Activated T-helper 17 cell treated with anti-CD3 and anti-CD28 coated beads, Interleukin-2, amount 50 U/mL, for 72 hours (primary cell): ENCODE results near the gene NRG3. TPM values are rescaled to one million over a fixed set of nuclear protein-coding genes. Genes with fewer than 3 reads are reported as not detected.

ENCODE experiments used
- ATAC-seq: fragments of 150-1000 bp; cut with Tn5 transposase; replicated peaks from 2 replicates; pipeline ENCODE4 v1.10.0; 2021; ENCODE audit warnings: mild to moderate bottlenecking, moderate library complexity
- H3K27ac Mint-ChIP-seq: one replicate; pipeline ENCODE4 v1.8.0; 2022; ENCODE audit warnings: mixed read lengths
- H3K27me3 Mint-ChIP-seq: one replicate; pipeline ENCODE4 v1.8.0; 2022; ENCODE audit warnings: mixed read lengths
- H3K36me3 Mint-ChIP-seq: one replicate; pipeline ENCODE4 v1.8.0; 2022; ENCODE audit warnings: low read depth, mild to moderate bottlenecking, mixed read lengths
- H3K4me1 Mint-ChIP-seq: one replicate; pipeline ENCODE4 v1.8.0; 2022; ENCODE audit warnings: mixed read lengths
- H3K4me3 Mint-ChIP-seq: one replicate; pipeline ENCODE4 v1.8.0; 2022; ENCODE audit warnings: mild to moderate bottlenecking, mixed read lengths
- H3K9me3 Mint-ChIP-seq: one replicate; pipeline ENCODE4 v1.8.0; 2022; ENCODE audit warnings: mixed read lengths
- total RNA-seq, 2 donors: library from RNA; stranded (reverse); gene quantifications; one replicate each; pipeline ENCODE4 v1.2.3, GENCODE V29; 2022

Gene NRG3
- total RNA-seq, 2 donors from 2014 or later = not detected

GRCh38 chr10:82211346-82211745 is 336.4 kb downstream of the NRG3 start:
- no peak overlapping the region for H3K27ac Mint-ChIP-seq
- H3K27me3 Mint-ChIP-seq = no peaks in the 10 kb centered on the region
- H3K4me3 Mint-ChIP-seq = no peak overlapping the region
- peaks cover 4% of the 10 kb centered on the region for H3K9me3 Mint-ChIP-seq
- no peak for ATAC-seq
- H3K36me3 Mint-ChIP-seq = no peaks in the 10 kb centered on the region
- no peaks in the 10 kb centered on the region for H3K4me1 Mint-ChIP-seq

GRCh38 chr10:82212753-82213152 is 337.8 kb downstream of the NRG3 start:
- Mint-ChIP-seq H3K27ac (no peak overlapping the region), H3K4me3 (no peak overlapping the region), H3K9me3 (peaks cover 4% of the 10 kb centered on the region), H3K36me3 (no peaks in the 10 kb centered on the region), H3K27me3 (no peaks in the 10 kb centered on the region), H3K4me1 (no peaks in the 10 kb centered on the region)
- no peak for ATAC-seq

- H3K36me3 Mint-ChIP-seq = no peaks in the 10 kb centered on the region
- no peak for ATAC-seq
- H3K4me1 Mint-ChIP-seq = no peaks in the 10 kb centered on the region
- H3K27me3 Mint-ChIP-seq = no peaks in the 10 kb centered on the region
- H3K9me3 Mint-ChIP-seq = peaks cover 4% of the 10 kb centered on the region
- no peak overlapping the region for H3K4me3 Mint-ChIP-seq
- no peak overlapping the region for H3K27ac Mint-ChIP-seq
These were observed 338.8 kb downstream of the NRG3 start for GRCh38 chr10:82213784-82214183.

- Mint-ChIP-seq H3K36me3 (no peaks in the 10 kb centered on the region), H3K27me3 (no peaks in the 10 kb centered on the region), H3K4me1 (no peaks in the 10 kb centered on the region), H3K27ac (no peak overlapping the region), H3K9me3 (no peaks in the 10 kb centered on the region), H3K4me3 (no peak overlapping the region)
- ATAC-seq = no peak
These were observed 346.1 kb downstream of the NRG3 start for GRCh38 chr10:82221056-82221455.

- no peaks in the 10 kb centered on the region for H3K27me3 Mint-ChIP-seq
- no peaks in the 10 kb centered on the region for H3K9me3 Mint-ChIP-seq
- no peak for ATAC-seq
- no peaks in the 10 kb centered on the region for H3K4me1 Mint-ChIP-seq
- H3K36me3 Mint-ChIP-seq = no peaks in the 10 kb centered on the region
- H3K27ac Mint-ChIP-seq = no peak overlapping the region
- H3K4me3 Mint-ChIP-seq = no peak overlapping the region
These were observed 346.7 kb downstream of the NRG3 start for GRCh38 chr10:82221601-82222149.

GRCh38 chr10:82228701-82229100 is 353.7 kb downstream of the NRG3 start:
- ATAC-seq = no peak
- H3K27me3 Mint-ChIP-seq = no peaks in the 10 kb centered on the region
- no peaks in the 10 kb centered on the region for H3K36me3 Mint-ChIP-seq
- no peak overlapping the region for H3K4me3 Mint-ChIP-seq
- H3K27ac Mint-ChIP-seq = no peak overlapping the region
- no peaks in the 10 kb centered on the region for H3K4me1 Mint-ChIP-seq
- H3K9me3 Mint-ChIP-seq = peaks cover 15% of the 10 kb centered on the region

- Mint-ChIP-seq H3K4me1 (no peaks in the 10 kb centered on the region), H3K4me3 (no peak overlapping the region), H3K9me3 (peaks cover 11% of the 10 kb centered on the region), H3K27me3 (no peaks in the 10 kb centered on the region), H3K36me3 (no peaks in the 10 kb centered on the region), H3K27ac (no peak overlapping the region)
- ATAC-seq = no peak
These were observed 359.2 kb downstream of the NRG3 start for GRCh38 chr10:82234173-82234572.

GRCh38 chr10:82236084-82236731 is 361.2 kb downstream of the NRG3 start:
- ATAC-seq = no peak
- H3K36me3 Mint-ChIP-seq = no peaks in the 10 kb centered on the region
- H3K27me3 Mint-ChIP-seq = no peaks in the 10 kb centered on the region

GRCh38 chr10:82238291-82238690 is 363.3 kb downstream of the NRG3 start:
- Mint-ChIP-seq H3K4me1 (no peaks in the 10 kb centered on the region), H3K36me3 (no peaks in the 10 kb centered on the region), H3K4me3 (no peak overlapping the region), H3K27ac (no peak overlapping the region), H3K27me3 (no peaks in the 10 kb centered on the region), H3K9me3 (peaks cover 6% of the 10 kb centered on the region)
- ATAC-seq = no peak

More at GRCh38 chr10:82236084-82236731, 361.2 kb downstream of the NRG3 start:
- Mint-ChIP-seq H3K27ac (no peak overlapping the region), H3K4me1 (no peaks in the 10 kb centered on the region), H3K4me3 (no peak overlapping the region), H3K9me3 (peaks cover 6% of the 10 kb centered on the region)

- Mint-ChIP-seq H3K4me1 (no peaks in the 10 kb centered on the region), H3K9me3 (peaks cover 6% of the 10 kb centered on the region), H3K36me3 (no peaks in the 10 kb centered on the region), H3K4me3 (no peak overlapping the region), H3K27me3 (no peaks in the 10 kb centered on the region), H3K27ac (no peak overlapping the region)
- ATAC-seq = no peak
These were observed 365.4 kb downstream of the NRG3 start for GRCh38 chr10:82240408-82240807.

- no peak overlapping the region for H3K4me3 Mint-ChIP-seq
- no peaks in the 10 kb centered on the region for H3K4me1 Mint-ChIP-seq
- no peak overlapping the region for H3K27ac Mint-ChIP-seq
- no peaks in the 10 kb centered on the region for H3K9me3 Mint-ChIP-seq
- H3K27me3 Mint-ChIP-seq = no peaks in the 10 kb centered on the region
- H3K36me3 Mint-ChIP-seq = no peaks in the 10 kb centered on the region
- no peak for ATAC-seq
These were observed 367.8 kb downstream of the NRG3 start for GRCh38 chr10:82242778-82243177.

- ATAC-seq = no peak
- H3K27me3 Mint-ChIP-seq = no peaks in the 10 kb centered on the region
- H3K27ac Mint-ChIP-seq = no peak overlapping the region
- no peaks in the 10 kb centered on the region for H3K36me3 Mint-ChIP-seq
- no peak overlapping the region for H3K4me3 Mint-ChIP-seq
- H3K4me1 Mint-ChIP-seq = no peaks in the 10 kb centered on the region
- H3K9me3 Mint-ChIP-seq = peaks cover 5% of the 10 kb centered on the region
These were observed 370.2 kb downstream of the NRG3 start for GRCh38 chr10:82245157-82245556.

GRCh38 chr10:82245906-82246560 is 371.0 kb downstream of the NRG3 start:
- Mint-ChIP-seq H3K27ac (no peak overlapping the region), H3K4me3 (no peak overlapping the region), H3K9me3 (peaks cover 5% of the 10 kb centered on the region), H3K4me1 (no peaks in the 10 kb centered on the region), H3K36me3 (no peaks in the 10 kb centered on the region), H3K27me3 (no peaks in the 10 kb centered on the region)
- ATAC-seq = no peak

- Mint-ChIP-seq H3K27me3 (no peaks in the 10 kb centered on the region), H3K4me1 (no peaks in the 10 kb centered on the region), H3K4me3 (no peak overlapping the region), H3K36me3 (no peaks in the 10 kb centered on the region), H3K9me3 (peaks cover 13% of the 10 kb centered on the region), H3K27ac (no peak overlapping the region)
- ATAC-seq = no peak
These were observed 374.1 kb downstream of the NRG3 start for GRCh38 chr10:82249141-82249540.

- Mint-ChIP-seq H3K27me3 (no peaks in the 10 kb centered on the region), H3K36me3 (no peaks in the 10 kb centered on the region), H3K4me3 (no peak overlapping the region), H3K4me1 (no peaks in the 10 kb centered on the region), H3K9me3 (peaks cover 13% of the 10 kb centered on the region), H3K27ac (no peak overlapping the region)
- no peak for ATAC-seq
These were observed 376.4 kb downstream of the NRG3 start for GRCh38 chr10:82251222-82251906.
